ENCODE results near the gene BMPER.

Gene BMPER

GRCh38 chr7:34026481-34027190, 121.3 kb downstream of the BMPER start:
- TF ChIP-seq GATA2 (IDR thresholded peaks at IDR 0.05; ENCODE audit: low read depth, low read length), result no peak

- no peak for TF ChIP-seq GATA2 (IDR thresholded peaks at IDR 0.05; ENCODE audit: low read depth, low read length)
- no peak for TF ChIP-seq GATA3 (IDR thresholded peaks at IDR 0.05; ENCODE audit: low read depth, low read length)
Observed at GRCh38 chr7:34031156-34031555, 125.8 kb downstream of the BMPER start.

- TF ChIP-seq GATA3 (IDR thresholded peaks at IDR 0.05; ENCODE audit: low read depth, low read length) (no peak), GATA2 (IDR thresholded peaks at IDR 0.05; ENCODE audit: low read depth, low read length) (no peak)
Observed at GRCh38 chr7:34034728-34035127, 129.4 kb downstream of the BMPER start.

GRCh38 chr7:34036051-34036920, 130.9 kb downstream of the BMPER start:
- no peak for TF ChIP-seq GATA3 (IDR thresholded peaks at IDR 0.05; ENCODE audit: low read depth, low read length)
- TF ChIP-seq GATA2 (IDR thresholded peaks at IDR 0.05; ENCODE audit: low read depth, low read length), result no peak

GRCh38 chr7:34036972-34037792, 131.8 kb downstream of the BMPER start:
- TF ChIP-seq GATA2 (IDR thresholded peaks at IDR 0.05; ENCODE audit: low read depth, low read length) (no peak), GATA3 (IDR thresholded peaks at IDR 0.05; ENCODE audit: low read depth, low read length) (no peak)

GRCh38 chr7:34038816-34039470, 133.6 kb downstream of the BMPER start:
- no peak for TF ChIP-seq GATA2 (IDR thresholded peaks at IDR 0.05; ENCODE audit: low read depth, low read length)
- no peak for TF ChIP-seq GATA3 (IDR thresholded peaks at IDR 0.05; ENCODE audit: low read depth, low read length)

GRCh38 chr7:34041707-34042106, 136.4 kb downstream of the BMPER start:
- TF ChIP-seq GATA2 (IDR thresholded peaks at IDR 0.05; ENCODE audit: low read depth, low read length), result no peak
- TF ChIP-seq GATA3 (IDR thresholded peaks at IDR 0.05; ENCODE audit: low read depth, low read length), result no peak

GRCh38 chr7:34042406-34042805, 137.1 kb downstream of the BMPER start:
- TF ChIP-seq GATA2 (IDR thresholded peaks at IDR 0.05; ENCODE audit: low read depth, low read length) (no peak), GATA3 (IDR thresholded peaks at IDR 0.05; ENCODE audit: low read depth, low read length) (no peak)

GRCh38 chr7:34043461-34044305, 138.3 kb downstream of the BMPER start:
- no peak for TF ChIP-seq GATA3 (IDR thresholded peaks at IDR 0.05; ENCODE audit: low read depth, low read length)
- TF ChIP-seq GATA2 (IDR thresholded peaks at IDR 0.05; ENCODE audit: low read depth, low read length), result no peak

- TF ChIP-seq GATA2 (IDR thresholded peaks at IDR 0.05; ENCODE audit: low read depth, low read length) (no peak), GATA3 (IDR thresholded peaks at IDR 0.05; ENCODE audit: low read depth, low read length) (no peak)
Observed at GRCh38 chr7:34044306-34044643, 138.9 kb downstream of the BMPER start.

GRCh38 chr7:34044734-34045353, 139.5 kb downstream of the BMPER start:
- TF ChIP-seq GATA2 (IDR thresholded peaks at IDR 0.05; ENCODE audit: low read depth, low read length), result no peak
- TF ChIP-seq GATA3 (IDR thresholded peaks at IDR 0.05; ENCODE audit: low read depth, low read length), result no peak

- TF ChIP-seq GATA3 (IDR thresholded peaks at IDR 0.05; ENCODE audit: low read depth, low read length) (no peak), GATA2 (IDR thresholded peaks at IDR 0.05; ENCODE audit: low read depth, low read length) (no peak)
Observed at GRCh38 chr7:34048445-34048844, 143.1 kb downstream of the BMPER start.

GRCh38 chr7:34054075-34054474, 148.7 kb downstream of the BMPER start:
- no peak for TF ChIP-seq GATA3 (IDR thresholded peaks at IDR 0.05; ENCODE audit: low read depth, low read length)
- TF ChIP-seq GATA2 (IDR thresholded peaks at IDR 0.05; ENCODE audit: low read depth, low read length), result no peak

Data from SH-SY5Y (cell line).